Measurements from ENCODE around the gene RAX2.

GRCh38 chr19:3770136-3770999, 1.7 kb downstream of the RAX2 start:
- TF ChIP-seq CTCF (IDR thresholded peaks at IDR 0.05 in 8 of 11, conservative IDR thresholded peaks at IDR 0.05 in 3 of 11) = no peak
- TF ChIP-seq POLR2AphosphoS5 (IDR thresholded peaks at IDR 0.05) = peak in 1 of 3 donors; percentile 22
